ENCODE results near the gene TCF7L1. TPM values are rescaled to one million over a fixed set of nuclear protein-coding genes. Genes with fewer than 3 reads are reported as not detected.

Gene TCF7L1
- total RNA-seq, 1 experiment from 2014 or later = 3.0 TPM

GRCh38 chr2:85104228-85104627 lies 29.0 kb upstream of the TCF7L1 start:
- Mint-ChIP-seq H3K9me3 (ENCODE audit: low read depth, unreplicated experiment) (no peaks in the 10 kb centered on the region), H3K27me3 (ENCODE audit: unreplicated experiment) (peaks cover 14% of the 10 kb centered on the region), H3K36me3 (ENCODE audit: insufficient read depth, unreplicated experiment) (no peaks in the 10 kb centered on the region), H3K4me1 (ENCODE audit: low read depth, unreplicated experiment) (no peaks in the 10 kb centered on the region), H3K4me3 (ENCODE audit: low read depth, unreplicated experiment) (no peak overlapping the region), H3K27ac (ENCODE audit: unreplicated experiment) (no peak overlapping the region)
- BruUV-seq (replicated peaks) = no TSS peak
- TF ChIP-seq, protein P1, sequence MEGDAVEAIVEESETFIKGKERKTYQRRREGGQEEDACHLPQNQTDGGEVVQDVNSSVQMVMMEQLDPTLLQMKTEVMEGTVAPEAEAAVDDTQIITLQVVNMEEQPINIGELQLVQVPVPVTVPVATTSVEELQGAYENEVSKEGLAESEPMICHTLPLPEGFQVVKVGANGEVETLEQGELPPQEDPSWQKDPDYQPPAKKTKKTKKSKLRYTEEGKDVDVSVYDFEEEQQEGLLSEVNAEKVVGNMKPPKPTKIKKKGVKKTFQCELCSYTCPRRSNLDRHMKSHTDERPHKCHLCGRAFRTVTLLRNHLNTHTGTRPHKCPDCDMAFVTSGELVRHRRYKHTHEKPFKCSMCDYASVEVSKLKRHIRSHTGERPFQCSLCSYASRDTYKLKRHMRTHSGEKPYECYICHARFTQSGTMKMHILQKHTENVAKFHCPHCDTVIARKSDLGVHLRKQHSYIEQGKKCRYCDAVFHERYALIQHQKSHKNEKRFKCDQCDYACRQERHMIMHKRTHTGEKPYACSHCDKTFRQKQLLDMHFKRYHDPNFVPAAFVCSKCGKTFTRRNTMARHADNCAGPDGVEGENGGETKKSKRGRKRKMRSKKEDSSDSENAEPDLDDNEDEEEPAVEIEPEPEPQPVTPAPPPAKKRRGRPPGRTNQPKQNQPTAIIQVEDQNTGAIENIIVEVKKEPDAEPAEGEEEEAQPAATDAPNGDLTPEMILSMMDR (IDR thresholded peaks at IDR 0.05; ENCODE audit: unreplicated experiment) = no peak
- no peak for DNase-seq
- CTCF ChIA-PET = no interaction called here
- intact Hi-C loops (cut with micrococcal nuclease; ENCODE audit: unreplicated experiment) = no loop called here

- intact Hi-C loops (cut with micrococcal nuclease; ENCODE audit: unreplicated experiment) = no loop called here
- Mint-ChIP-seq H3K36me3 (ENCODE audit: insufficient read depth, unreplicated experiment) (no peaks in the 10 kb centered on the region), H3K9me3 (ENCODE audit: low read depth, unreplicated experiment) (no peaks in the 10 kb centered on the region), H3K4me1 (ENCODE audit: low read depth, unreplicated experiment) (no peaks in the 10 kb centered on the region), H3K27me3 (ENCODE audit: unreplicated experiment) (peaks cover 14% of the 10 kb centered on the region), H3K4me3 (ENCODE audit: low read depth, unreplicated experiment) (no peak overlapping the region), H3K27ac (ENCODE audit: unreplicated experiment) (no peak overlapping the region)
- TF ChIP-seq, protein P1 (IDR thresholded peaks at IDR 0.05; ENCODE audit: unreplicated experiment) = no peak
- DNase-seq = peak; percentile 4
- no TSS peak for BruUV-seq (replicated peaks)
- CTCF ChIA-PET = no interaction called here
These were observed 26.6 kb upstream of the TCF7L1 start for GRCh38 chr2:85106489-85107180.

DNA sequence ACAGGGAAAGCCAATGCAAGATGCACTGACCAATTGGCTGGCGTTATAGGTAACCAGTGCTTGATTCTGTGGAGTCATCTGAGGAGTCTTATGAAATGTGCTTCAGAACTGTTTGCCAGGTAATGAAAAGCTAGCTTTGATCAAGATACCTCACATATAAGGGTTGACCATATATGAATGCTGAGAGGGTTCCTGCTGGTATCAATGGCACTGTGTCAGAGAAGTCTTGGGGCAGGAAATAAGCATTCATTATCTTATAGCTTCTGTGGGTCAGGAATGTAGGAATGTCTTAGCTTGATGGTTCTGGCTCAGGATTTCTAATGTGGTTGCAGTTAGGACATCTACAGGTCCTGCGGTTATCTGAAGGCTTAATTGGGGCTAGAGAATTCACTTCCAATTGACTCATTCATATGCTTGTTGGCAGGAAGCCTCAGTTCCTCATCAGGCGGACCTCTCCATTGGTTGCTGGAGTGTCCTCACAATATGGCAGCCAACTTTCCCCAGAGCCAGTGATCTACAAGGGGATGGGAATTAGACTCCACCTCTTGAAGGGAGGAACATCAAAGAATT lies 22.1 kb upstream of the TCF7L1 start:
- no peak overlapping the region for H3K27ac Mint-ChIP-seq (ENCODE audit: unreplicated experiment)
- no peaks in the 10 kb centered on the region for H3K4me1 Mint-ChIP-seq (ENCODE audit: low read depth, unreplicated experiment)
- no peaks in the 10 kb centered on the region for H3K36me3 Mint-ChIP-seq (ENCODE audit: insufficient read depth, unreplicated experiment)
- no peak for DNase-seq
- BruUV-seq (replicated peaks) = no TSS peak
- H3K4me3 Mint-ChIP-seq (ENCODE audit: low read depth, unreplicated experiment) = no peak overlapping the region
- CTCF ChIA-PET = no interaction called here
- intact Hi-C loops (cut with micrococcal nuclease; ENCODE audit: unreplicated experiment) = no loop called here
- peaks cover 2% of the 10 kb centered on the region for H3K9me3 Mint-ChIP-seq (ENCODE audit: low read depth, unreplicated experiment)
- peaks cover 38% of the 10 kb centered on the region for H3K27me3 Mint-ChIP-seq (ENCODE audit: unreplicated experiment)
- TF ChIP-seq, protein P1 (IDR thresholded peaks at IDR 0.05; ENCODE audit: unreplicated experiment) = no peak

- no peak overlapping the region for H3K27ac Mint-ChIP-seq (ENCODE audit: unreplicated experiment)
- no peaks in the 10 kb centered on the region for H3K36me3 Mint-ChIP-seq (ENCODE audit: insufficient read depth, unreplicated experiment)
- BruUV-seq (replicated peaks) = no TSS peak
- CTCF ChIA-PET = no interaction called here
- peaks cover 2% of the 10 kb centered on the region for H3K9me3 Mint-ChIP-seq (ENCODE audit: low read depth, unreplicated experiment)
- peaks cover 38% of the 10 kb centered on the region for H3K27me3 Mint-ChIP-seq (ENCODE audit: unreplicated experiment)
- intact Hi-C loops (cut with micrococcal nuclease; ENCODE audit: unreplicated experiment) = no loop called here
- no peaks in the 10 kb centered on the region for H3K4me1 Mint-ChIP-seq (ENCODE audit: low read depth, unreplicated experiment)
- no peak overlapping the region for H3K4me3 Mint-ChIP-seq (ENCODE audit: low read depth, unreplicated experiment)
- TF ChIP-seq, protein P1 (IDR thresholded peaks at IDR 0.05; ENCODE audit: unreplicated experiment) = no peak
- no peak for DNase-seq
These were observed 21.3 kb upstream of the TCF7L1 start for GRCh38 chr2:85111819-85112281.

All from Calu3 (cell line).